IMR-90 (cell line): Measurements from ENCODE around the gene FBXW8. TPM values are rescaled to one million over a fixed set of nuclear protein-coding genes. Genes with fewer than 3 reads are reported as not detected.

Experiments used
- ATAC-seq: fragments of 200-7000 bp; cut with Tn5 transposase; 2 replicates; pipeline ENCODE4 v1.9.1; 2020; ENCODE audit warnings: low read depth, mild to moderate bottlenecking, moderate library complexity
- BruUV-seq: library from RNA; stranded (reverse); fragments of 400-500 nt; replicated peaks from 2 replicates; lab custom pipeline; 2021; lab: Mats Ljungman, UMichigan
- CTCF ChIA-PET: fragments of 300-600 bp; formaldehyde crosslinking; extraction: SDS; loops from one replicate; lab custom pipeline; 2021; ENCODE audit warnings: antibody characterized with exemption; lab: Yijun Ruan, JAX
- POLR2A ChIA-PET: fragments of 300-600 bp; sonication (Branson Sonifier 250); formaldehyde crosslinking; loops from one replicate; lab custom pipeline; 2022; ENCODE audit warnings: antibody characterized with exemption; ENCODE audit not compliant: unreplicated experiment; lab: Charles Lee
- DNase-seq: peaks from one replicate; pipeline ENCODE4 v3.0.0; 2013
- H2AFZ ChIP-seq: replicated peaks from 2 replicates; pipeline ENCODE3; 2013; ENCODE audit warnings: low read length, mild to moderate bottlenecking; ENCODE audit not compliant: poor library complexity
- H2AK5ac ChIP-seq: 2 replicates; pipeline ENCODE4 v1.6.1; 2013; ENCODE audit warnings: low read depth, low read length, inconsistent platforms
- H2AK9ac ChIP-seq: replicated peaks from 2 replicates; pipeline ENCODE3; 2013; ENCODE audit warnings: mild to moderate bottlenecking, low read depth, low read length, moderate library complexity; ENCODE audit not compliant: poor library complexity
- H2BK120ac ChIP-seq: 2 replicates; pipeline ENCODE4 v1.6.1; 2013; ENCODE audit warnings: low read depth, low read length, inconsistent platforms
- H2BK15ac ChIP-seq: 3 replicates; pipeline ENCODE4 v1.6.1; 2013; ENCODE audit warnings: low read depth, low read length, inconsistent platforms
- H2BK20ac ChIP-seq: 2 replicates; pipeline ENCODE4 v1.6.1; 2013; ENCODE audit warnings: low read depth, mild to moderate bottlenecking, inconsistent platforms, low read length, moderate library complexity
- H2BK5ac ChIP-seq: 2 replicates; pipeline ENCODE4 v1.6.1; 2013; ENCODE audit warnings: mild to moderate bottlenecking, low read depth, low read length, inconsistent platforms; ENCODE audit not compliant: poor library complexity, severe bottlenecking
- H3K14ac ChIP-seq: replicated peaks from 2 replicates; pipeline ENCODE4 v1.6.1; 2013; ENCODE audit warnings: low read depth, low read length, inconsistent platforms
- H3K18ac ChIP-seq: 2 replicates; pipeline ENCODE4 v1.6.1; 2013; ENCODE audit warnings: low read depth, low read length, control low read depth
- H3K23ac ChIP-seq: 2 replicates; pipeline ENCODE4 v1.6.1; 2013; ENCODE audit warnings: low read depth, low read length, inconsistent platforms
- H3K27ac ChIP-seq: 2 replicates; pipeline ENCODE4 v1.5.1; 2013; ENCODE audit warnings: mild to moderate bottlenecking, control low read depth, low read length; ENCODE audit not compliant: insufficient read depth
- H3K27me3 ChIP-seq: 2 replicates; pipeline ENCODE4 v1.6.1; 2013; ENCODE audit warnings: low read length; ENCODE audit not compliant: control insufficient read depth, insufficient read depth
- H3K36me3 ChIP-seq: 2 replicates; pipeline ENCODE4 v1.6.1; 2013; ENCODE audit warnings: low read length, mixed read lengths; ENCODE audit not compliant: control insufficient read depth, insufficient read depth
- H3K4ac ChIP-seq: 2 replicates; pipeline ENCODE4 v1.6.1; 2013; ENCODE audit warnings: low read depth, low read length, inconsistent platforms
- H3K4me1 ChIP-seq: 2 replicates; pipeline ENCODE4 v1.6.1; 2013; ENCODE audit warnings: low read length, mixed read lengths; ENCODE audit not compliant: control insufficient read depth, insufficient read depth
- H3K4me2 ChIP-seq: 2 replicates; pipeline ENCODE4 v1.6.1; 2013; ENCODE audit warnings: low read depth, mild to moderate bottlenecking, control low read depth, low read length, moderate library complexity
- H3K4me3 ChIP-seq: 2 replicates; pipeline ENCODE4 v1.5.1; 2013; ENCODE audit warnings: low read depth, mild to moderate bottlenecking, control low read depth, low read length, moderate library complexity; ENCODE audit not compliant: insufficient read depth
- H3K56ac ChIP-seq: 2 replicates; pipeline ENCODE4 v1.6.1; 2013; ENCODE audit warnings: low read length, inconsistent platforms; ENCODE audit not compliant: insufficient read depth; ENCODE audit errors: extremely low read depth
- H3K79me1 ChIP-seq, 2 experiments: 2 replicates each; pipeline ENCODE4 v1.6.1; 2013; ENCODE audit warnings: low read length in 2 of 2, inconsistent platforms in 1 of 2, low read depth in 1 of 2
- H3K9ac ChIP-seq: 2 replicates; pipeline ENCODE4 v1.6.1; 2013; ENCODE audit warnings: low read depth, low read length, control low read depth
- H3K9me1 ChIP-seq: 2 replicates; pipeline ENCODE4 v1.6.1; 2013; ENCODE audit warnings: low read length, inconsistent platforms; ENCODE audit not compliant: insufficient read depth
- H3K9me3 ChIP-seq: 2 replicates; pipeline ENCODE4 v1.6.1; 2013; ENCODE audit warnings: low read length; ENCODE audit not compliant: control insufficient read depth, insufficient read depth
- H4K20me1 ChIP-seq: 2 replicates; pipeline ENCODE4 v1.6.1; 2013; ENCODE audit warnings: low read length, inconsistent platforms; ENCODE audit not compliant: insufficient read depth
- H4K5ac ChIP-seq: 2 replicates; pipeline ENCODE4 v1.6.1; 2013; ENCODE audit warnings: mild to moderate bottlenecking, low read depth, low read length, control low read depth
- H4K8ac ChIP-seq, 2 experiments: 2 replicates each; pipeline ENCODE4 v1.6.1; 2013; ENCODE audit warnings: low read depth in 2 of 2, low read length in 2 of 2, control low read depth in 1 of 2, inconsistent platforms in 1 of 2
- H4K91ac ChIP-seq: 2 replicates; pipeline ENCODE4 v1.6.1; 2013; ENCODE audit warnings: low read depth, low read length, inconsistent platforms; ENCODE audit not compliant: insufficient read depth
- BHLHE40 ChIP-seq: fragments of 150-350 bp; IDR thresholded peaks from 2 replicates; pipeline ENCODE4 v1.6.1; 2016; ENCODE audit warnings: mild to moderate bottlenecking, low read depth, low read length
- CTCF ChIP-seq: conservative IDR thresholded peaks from 2 replicates; pipeline ENCODE4 v1.5.1; 2012; ENCODE audit warnings: mild to moderate bottlenecking, low read depth, low read length, improper control_type of control experiment
- MAFK ChIP-seq: IDR thresholded peaks from 2 replicates; pipeline ENCODE4 v1.6.1; 2012; ENCODE audit warnings: low read depth, low read length, improper control_type of control experiment
- MXI1 ChIP-seq: IDR thresholded peaks from 2 replicates; pipeline ENCODE4 v1.6.1; 2012; ENCODE audit warnings: low read depth, mild to moderate bottlenecking, low read length, moderate library complexity, borderline replicate concordance
- POLR2A ChIP-seq: IDR thresholded peaks from 2 replicates; pipeline ENCODE4 v1.6.1; 2012; ENCODE audit warnings: mild to moderate bottlenecking, low read depth, low read length
- RAD21 ChIP-seq: IDR thresholded peaks from 2 replicates; pipeline ENCODE4 v1.6.1; 2012; ENCODE audit warnings: low read length, improper control_type of control experiment
- RCOR1 ChIP-seq: IDR thresholded peaks from 2 replicates; pipeline ENCODE4 v1.6.1; 2012; ENCODE audit warnings: mild to moderate bottlenecking, low read length, improper control_type of control experiment; ENCODE audit not compliant: insufficient replicate concordance
- RFX5 ChIP-seq: IDR thresholded peaks from 2 replicates; pipeline ENCODE4 v1.8.0; 2012; ENCODE audit warnings: low read depth, mild to moderate bottlenecking, low read length, moderate library complexity
- SMC3 ChIP-seq: fragments of 150-350 bp; IDR thresholded peaks from 2 replicates; pipeline ENCODE4 v1.6.1; 2016; ENCODE audit warnings: low read depth, mild to moderate bottlenecking, antibody characterized with exemption, low read length, moderate library complexity
- USF2 ChIP-seq: fragments of 150-350 bp; IDR thresholded peaks from 2 replicates; pipeline ENCODE4 v1.6.1; 2017; ENCODE audit warnings: mild to moderate bottlenecking, antibody characterized with exemption, low read length, low read depth
- whole genome bisulfite sequencing, 2 experiments: methylation state at CpG; one replicate each; pipeline versions ENCODE4 v1.1.5 to v1.1.7; 2013; ENCODE audit warnings: missing lambda C conversion rate in 2 of 2; ENCODE audit not compliant: insufficient read length in 1 of 2; ENCODE audit errors: extremely low coverage in 2 of 2; 5-methylcytosine and 5-hydroxymethylcytosine counted together
- dilution Hi-C: fragments of 300-500 bp; cut with HindIII; formaldehyde crosslinking; loops from one replicate; pipeline ENCODE4 v1.14.3; 2018; ENCODE audit warnings: low sequenced_read_pairs; ENCODE audit not compliant: unreplicated experiment
- in situ Hi-C: fragments of 300-500 bp; cut with MboI; formaldehyde crosslinking; loops from 3 replicates; pipeline ENCODE4 v1.14.3; 2019; ENCODE audit warnings: low sequenced_read_pairs, inconsistent platforms, mixed read lengths
- intact Hi-C: fragments of 100-400 bp; cut with micrococcal nuclease; formaldehyde crosslinking; loops from 2 replicates; pipeline ENCODE4 v1.10.0; 2022
- polyA plus RNA-seq, 3 experiments: library from polyadenylated mRNA; depleted of rRNA; stranded (reverse); fragments of >200 nt; gene quantifications; 2 replicates each; pipeline ENCODE4 v1.2.3, GENCODE V29; 2012; ENCODE audit warnings: low replicate concordance in 1 of 3
- total RNA-seq: library from RNA; depleted of rRNA; stranded (reverse); fragments of >200 nt; gene quantifications from 2 replicates; pipeline ENCODE4 v1.2.3, GENCODE V29; 2012

The FBXW8 gene
- total and polyA plus RNA-seq, 2 of the 4 experiments (the other 2 are of a cell fraction) = 20.3 to 25.8 TPM

GRCh38 chr12:116943419-116944372, 32.9 kb downstream of the FBXW8 start:
- H2BK120ac ChIP-seq = no peak overlapping the region
- H3K36me3 ChIP-seq = peaks cover 29% of the 10 kb centered on the region
- H3K9ac ChIP-seq = no peak overlapping the region
- no peak overlapping the region for H3K27ac ChIP-seq
- no peak overlapping the region for H2BK15ac ChIP-seq
- DNase-seq = no peak
- no peak overlapping the region for H3K4me2 ChIP-seq
- no peaks in the 10 kb centered on the region for H3K4me1 ChIP-seq
- no peak overlapping the region for H4K8ac ChIP-seq
- H3K9me3 ChIP-seq = peaks cover 9% of the 10 kb centered on the region
- H3K79me1 ChIP-seq = peaks cover 27 to 58% of the 10 kb centered on the region in 2 experiments
- H2AK9ac ChIP-seq = no peak overlapping the region
- H2BK20ac ChIP-seq = no peak overlapping the region
- H3K23ac ChIP-seq = no peak overlapping the region
- in situ Hi-C loops = no loop called here
- WGBS, 2 experiments = 100% methylated on average over 1 of the region's 6 CpGs; no CpG with 5 or more reads in 1 of the 2 experiments
- H2BK5ac ChIP-seq = no peak overlapping the region
- no peak overlapping the region for H3K4ac ChIP-seq
- H4K20me1 ChIP-seq = peaks cover 24% of the 10 kb centered on the region
- H3K9me1 ChIP-seq = peaks cover 11% of the 10 kb centered on the region
- no peak overlapping the region for H4K91ac ChIP-seq
- dilution Hi-C loops = no loop called here
- POLR2A ChIA-PET = no interaction called here
- no peak overlapping the region for H3K4me3 ChIP-seq
- H2AFZ ChIP-seq = no peak overlapping the region
- H3K27me3 ChIP-seq = no peaks in the 10 kb centered on the region
- no peak overlapping the region for H3K14ac ChIP-seq
- intact Hi-C loops = no loop called here
- no peak overlapping the region for H3K18ac ChIP-seq
- H2AK5ac ChIP-seq = no peak overlapping the region
- TF ChIP-seq CTCF (no peak), RAD21 (no peak), BHLHE40 (no peak), SMC3 (no peak), MAFK (no peak), POLR2A (no peak), RFX5 (no peak), RCOR1 (no peak), USF2 (no peak), MXI1 (no peak)
- no peak overlapping the region for H4K5ac ChIP-seq
- BruUV-seq = no TSS peak
- CTCF ChIA-PET = no interaction called here
- H3K56ac ChIP-seq = no peak overlapping the region
- no peak for ATAC-seq
